D721Med (cell line): ENCODE data around the gene A1BG.

Experiments used
- DNase-seq: peaks from one replicate; pipeline ENCODE4 v3.0.0; 2011; ENCODE audit warnings: low spot score; ENCODE audit not compliant: insufficient read length
- FAIRE-seq: peaks from 2 replicates; lab custom pipeline; 2011; peaks lifted over from hg19 to GRCh38; lab: Jason Lieb, UNC
- TF ChIP-seq, protein P1 (sequence below): IDR thresholded peaks from 2 replicates; pipeline ENCODE4 v1.5.1; 2012; ENCODE audit warnings: mild to moderate bottlenecking, control low read depth; ENCODE audit not compliant: insufficient read depth; ENCODE audit errors: missing control alignments

Gene A1BG

DNA sequence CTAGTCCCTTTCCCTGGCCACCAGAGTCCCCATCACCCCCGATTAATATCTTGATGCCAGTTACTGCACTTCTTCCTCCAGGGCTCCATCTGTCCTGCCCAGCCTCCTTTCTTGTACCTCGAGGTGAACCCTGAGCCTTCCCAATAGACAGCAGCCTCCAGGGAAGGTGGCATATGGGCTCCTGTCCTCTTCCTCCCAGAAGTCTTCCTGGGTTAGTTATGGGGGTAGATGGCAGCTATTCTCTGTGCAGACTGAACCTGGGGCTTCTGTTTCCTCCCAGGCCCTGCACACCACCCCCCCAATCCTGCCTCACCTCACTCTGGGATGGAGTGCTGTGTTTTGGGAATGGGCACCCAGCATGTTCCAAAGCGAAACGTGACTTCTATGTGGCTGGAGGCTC lies 44.8 kb upstream of the A1BG start:
- FAIRE-seq: no peak
- TF ChIP-seq, protein P1, sequence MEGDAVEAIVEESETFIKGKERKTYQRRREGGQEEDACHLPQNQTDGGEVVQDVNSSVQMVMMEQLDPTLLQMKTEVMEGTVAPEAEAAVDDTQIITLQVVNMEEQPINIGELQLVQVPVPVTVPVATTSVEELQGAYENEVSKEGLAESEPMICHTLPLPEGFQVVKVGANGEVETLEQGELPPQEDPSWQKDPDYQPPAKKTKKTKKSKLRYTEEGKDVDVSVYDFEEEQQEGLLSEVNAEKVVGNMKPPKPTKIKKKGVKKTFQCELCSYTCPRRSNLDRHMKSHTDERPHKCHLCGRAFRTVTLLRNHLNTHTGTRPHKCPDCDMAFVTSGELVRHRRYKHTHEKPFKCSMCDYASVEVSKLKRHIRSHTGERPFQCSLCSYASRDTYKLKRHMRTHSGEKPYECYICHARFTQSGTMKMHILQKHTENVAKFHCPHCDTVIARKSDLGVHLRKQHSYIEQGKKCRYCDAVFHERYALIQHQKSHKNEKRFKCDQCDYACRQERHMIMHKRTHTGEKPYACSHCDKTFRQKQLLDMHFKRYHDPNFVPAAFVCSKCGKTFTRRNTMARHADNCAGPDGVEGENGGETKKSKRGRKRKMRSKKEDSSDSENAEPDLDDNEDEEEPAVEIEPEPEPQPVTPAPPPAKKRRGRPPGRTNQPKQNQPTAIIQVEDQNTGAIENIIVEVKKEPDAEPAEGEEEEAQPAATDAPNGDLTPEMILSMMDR: no peak
- no peak for DNase-seq

DNA sequence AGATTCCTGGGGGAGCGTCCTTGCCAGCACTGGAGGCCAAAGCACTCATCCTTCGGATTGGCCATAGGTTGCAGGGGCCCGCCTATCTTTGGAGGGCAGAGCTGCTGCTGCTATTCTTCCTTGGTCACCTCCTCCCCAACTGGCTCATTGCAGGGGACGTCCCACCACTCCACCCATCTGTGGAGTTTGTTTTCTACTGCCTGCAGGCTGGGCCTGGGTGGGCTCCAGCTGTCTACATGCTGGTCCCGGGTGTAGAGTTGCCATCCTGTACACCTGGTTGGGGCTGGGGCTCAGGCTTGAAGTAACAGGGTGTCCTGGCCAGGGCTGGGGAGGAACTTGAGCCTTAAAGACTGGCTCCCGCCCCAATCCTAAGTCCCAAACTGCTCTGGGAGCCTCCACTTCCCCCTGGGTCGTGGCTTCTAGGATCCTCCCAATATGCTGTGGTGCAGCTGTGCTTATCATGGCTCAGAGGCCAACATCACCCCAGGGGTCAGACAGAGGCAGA lies 44.3 kb upstream of the A1BG start:
- DNase-seq: no peak
- TF ChIP-seq, protein P1: no peak
- no peak for FAIRE-seq

DNA sequence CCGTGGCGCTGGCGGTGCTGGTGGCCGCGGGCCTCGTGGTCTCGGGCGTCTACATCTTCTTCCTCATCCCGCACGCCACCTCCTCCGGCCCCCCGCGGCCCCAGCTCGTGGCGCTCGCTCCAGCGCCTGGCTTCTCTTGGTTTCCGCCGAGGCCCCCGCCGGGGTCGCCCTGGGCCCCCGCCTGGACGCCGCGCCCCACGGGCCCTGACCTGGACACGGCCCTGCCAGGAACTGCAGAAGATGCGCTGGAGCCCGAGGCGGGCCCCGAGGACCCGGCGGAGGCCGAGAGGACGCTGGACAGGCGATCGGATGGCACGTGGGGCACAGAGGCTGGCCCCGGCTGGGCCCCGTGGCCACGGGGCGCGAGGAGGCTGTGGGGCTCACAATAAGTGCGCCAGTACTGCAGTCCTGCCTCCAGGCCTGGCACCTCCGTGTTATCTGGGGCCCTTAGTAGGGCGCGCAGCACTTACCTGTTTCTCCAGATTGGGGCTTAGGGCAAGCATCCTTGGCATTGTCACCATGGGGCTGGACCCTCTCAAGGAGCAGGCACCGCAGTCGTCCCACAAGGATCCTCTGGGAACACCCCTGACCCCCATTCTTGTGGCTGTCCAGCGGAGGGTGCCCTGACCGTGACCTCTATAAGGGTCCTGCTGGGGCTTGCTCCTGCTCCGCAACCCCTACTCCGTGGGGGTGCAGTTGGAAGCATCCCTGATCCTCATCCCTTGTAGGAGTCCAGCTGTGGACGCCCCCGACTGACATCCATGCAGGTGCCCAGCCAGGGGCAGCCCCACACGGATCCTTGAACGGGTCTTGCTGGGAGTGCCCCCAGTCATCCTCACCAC lies 43.6 kb upstream of the A1BG start:
- DNase-seq: no peak
- no peak for FAIRE-seq
- TF ChIP-seq, protein P1: no peak

DNA sequence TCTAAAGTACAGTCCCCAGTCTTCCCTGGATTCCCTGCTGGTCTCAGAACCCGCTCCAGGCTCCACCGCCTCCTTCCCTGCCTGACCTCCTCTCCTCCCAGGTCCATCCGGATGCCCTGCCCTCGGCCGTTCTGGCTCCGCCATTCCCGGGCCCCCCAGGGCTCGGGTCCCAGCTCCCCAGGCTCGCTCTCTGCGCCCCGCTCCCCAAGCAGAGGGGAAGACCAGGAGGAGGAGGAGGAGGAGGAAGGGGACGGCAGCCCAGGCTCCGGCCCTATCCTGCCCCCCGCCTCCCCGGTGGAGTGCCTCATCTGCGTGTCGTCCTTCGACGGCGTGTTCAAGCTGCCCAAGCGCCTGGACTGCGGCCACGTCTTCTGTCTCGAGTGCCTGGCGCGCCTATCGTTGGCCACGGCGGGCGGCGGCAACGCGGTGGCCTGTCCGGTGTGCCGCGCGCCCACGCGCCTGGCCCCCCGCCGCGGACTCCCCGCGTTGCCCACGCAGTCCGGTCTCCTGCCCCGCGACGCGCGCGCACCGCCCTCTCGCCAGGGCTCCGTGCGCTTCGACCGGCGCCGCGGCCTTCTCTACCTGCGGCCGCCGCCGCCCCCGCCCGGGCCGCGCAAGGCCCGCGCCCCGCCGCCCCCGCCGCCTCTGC lies 42.8 kb upstream of the A1BG start:
- FAIRE-seq: no peak
- TF ChIP-seq, protein P1: no peak
- no peak for DNase-seq

DNA sequence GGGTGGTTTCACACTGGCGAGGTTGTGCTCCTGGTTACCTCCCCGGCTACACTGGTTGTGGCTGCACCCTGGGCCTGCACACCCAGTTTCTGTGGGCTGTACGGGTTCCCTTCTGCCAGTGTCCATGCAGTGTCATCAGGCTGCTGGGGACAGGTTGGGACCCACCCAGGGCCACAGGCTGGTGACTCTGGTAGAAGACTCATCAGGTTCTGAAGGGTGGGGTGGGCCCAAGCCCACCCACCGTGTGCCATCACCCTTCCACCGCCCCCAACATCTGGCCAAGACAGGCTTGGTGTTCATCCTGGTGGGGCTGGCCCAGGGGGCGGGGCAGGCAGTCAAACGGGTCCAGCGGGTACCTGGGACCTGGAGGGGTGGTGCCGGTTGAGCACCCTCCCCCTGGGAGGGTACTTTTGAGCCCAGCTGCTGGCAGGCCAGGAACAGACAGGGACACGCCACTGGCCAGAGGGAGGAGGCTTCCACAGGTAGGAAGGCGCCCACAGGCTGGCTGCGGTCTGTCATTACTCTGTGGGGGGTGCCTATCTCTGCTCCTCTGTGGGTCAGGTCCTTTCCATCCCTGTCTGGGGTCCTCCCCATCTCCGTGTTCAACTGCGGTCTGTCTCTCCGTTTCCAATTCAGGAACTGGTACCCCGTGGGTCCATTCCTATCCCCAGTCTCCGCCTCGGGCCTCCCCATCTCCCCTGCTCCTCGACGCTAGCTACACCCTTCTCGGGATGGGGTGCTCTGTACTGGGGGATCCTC lies 42.1 kb upstream of the A1BG start, which contains the start of gene RNF225:
RNF225 (plus strand) TSS at position 437 of the 759 bp plus-strand sequence. CDS start 434 bp downstream, outside the sequence.
- TF ChIP-seq, protein P1: no peak
- DNase-seq (no peak), FAIRE-seq (no peak)

DNA sequence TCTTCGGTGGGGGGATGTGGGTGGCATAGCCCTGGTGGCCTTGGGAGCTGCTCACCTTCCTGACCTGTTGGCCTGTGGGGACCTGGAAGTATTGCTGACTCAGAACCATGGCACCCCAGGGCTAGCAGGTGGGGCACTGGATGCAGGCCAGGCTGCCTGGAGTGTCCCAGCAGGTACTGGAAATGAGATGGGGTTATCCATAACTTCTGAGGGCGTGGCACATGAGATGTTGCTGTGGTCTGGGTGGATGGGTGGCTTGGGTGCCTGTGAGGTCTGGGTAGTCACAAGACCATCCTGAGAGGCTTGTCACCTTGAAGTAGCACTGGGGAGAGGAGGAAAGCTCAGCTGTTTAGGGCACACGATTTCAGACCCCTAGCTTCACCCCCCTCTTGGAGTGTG lies 41.5 kb upstream of the A1BG start:
- DNase-seq: no peak
- FAIRE-seq: no peak
- TF ChIP-seq, protein P1: no peak
